HG02938 (cell line): ENCODE measurements around the gene BHLHE40.
A peak's percentile ranks its signal among the peaks of the same experiment; 100 is the strongest.

ENCODE experiments used
- ATAC-seq: cut with Tn5 transposase; IDR thresholded peaks from one replicate; pipeline ENCODE4 v1.9.1; 2021; ENCODE audit warnings: mild to moderate bottlenecking, moderate library complexity; ENCODE audit not compliant: unreplicated experiment

BHLHE40 gene

GRCh38 chr3:4979428-4980228 lies at the start of gene BHLHE40:
Gene BHLHE40, plus strand, starts transcription at chr3:4979437. Its CDS starts 282 bp downstream, at chr3:4979719.
- peak; percentile 1 for ATAC-seq

DNA sequence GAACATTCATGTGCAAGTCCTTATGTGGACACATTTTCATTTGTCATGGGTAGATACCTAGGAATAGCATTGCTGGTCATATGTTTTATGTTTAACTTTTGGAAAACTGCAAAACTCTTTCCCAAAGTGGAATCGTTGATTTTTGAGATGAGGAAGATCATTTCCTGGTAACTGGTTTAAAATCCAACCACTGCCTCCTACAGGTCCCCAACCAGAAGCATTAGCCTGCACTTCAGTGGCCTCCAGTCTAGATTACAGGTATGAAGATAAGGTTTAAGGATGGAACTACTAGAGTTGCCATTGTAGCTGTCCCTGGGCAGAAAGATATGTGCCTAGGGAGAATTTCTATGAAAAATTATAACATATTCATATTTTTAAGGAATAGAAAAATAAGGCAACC lies 48.7 kb upstream of the BHLHE40 start:
- no peak for ATAC-seq

GRCh38 chr3:4934050-4934449 lies 45.2 kb upstream of the BHLHE40 start:
- no peak for ATAC-seq

DNA sequence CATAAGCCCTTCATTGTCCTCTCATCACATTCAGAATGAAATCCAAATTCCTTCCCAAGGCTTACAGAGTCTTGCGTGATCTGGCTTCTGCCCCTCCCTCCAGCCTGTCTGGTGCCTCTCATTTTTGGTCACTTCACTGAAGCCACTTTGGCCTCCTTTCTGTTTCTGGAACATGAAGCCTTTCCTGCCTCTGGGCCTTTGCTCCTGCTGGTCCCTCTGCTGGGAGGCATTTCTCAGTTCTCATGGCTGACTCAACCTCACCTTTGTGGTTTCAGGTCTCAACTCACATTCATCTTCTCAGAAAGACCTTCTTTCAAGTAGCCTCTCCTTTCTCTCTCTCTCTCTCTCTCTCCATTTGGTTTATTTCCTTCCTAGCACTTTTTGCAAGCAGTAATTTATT lies 43.9 kb upstream of the BHLHE40 start:
- ATAC-seq, result peak; percentile 72

- ATAC-seq, result no peak
These were observed 42.1 kb upstream of the BHLHE40 start for GRCh38 chr3:4936982-4937614.

GRCh38 chr3:4938281-4938982 lies 40.8 kb upstream of the BHLHE40 start:
- no peak for ATAC-seq

DNA sequence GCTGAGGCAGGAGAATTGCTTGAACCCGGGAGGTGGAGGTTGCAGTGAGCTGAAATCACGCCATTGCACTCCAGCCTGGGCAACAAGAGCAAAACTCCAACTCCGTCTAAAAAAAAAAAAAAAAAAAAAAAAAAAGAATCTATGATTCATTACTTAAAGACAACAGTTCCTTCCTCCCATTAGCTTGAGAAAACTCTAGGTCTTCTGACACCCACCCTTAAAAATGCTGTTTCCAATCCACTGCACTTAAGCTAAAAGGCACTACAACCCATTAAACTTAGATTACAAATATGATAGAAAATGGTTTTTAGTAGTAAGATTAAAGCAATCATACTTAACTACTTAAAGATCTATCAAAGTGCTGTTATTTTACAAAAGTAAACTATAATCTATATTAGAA lies 40.0 kb upstream of the BHLHE40 start:
- no peak for ATAC-seq

DNA sequence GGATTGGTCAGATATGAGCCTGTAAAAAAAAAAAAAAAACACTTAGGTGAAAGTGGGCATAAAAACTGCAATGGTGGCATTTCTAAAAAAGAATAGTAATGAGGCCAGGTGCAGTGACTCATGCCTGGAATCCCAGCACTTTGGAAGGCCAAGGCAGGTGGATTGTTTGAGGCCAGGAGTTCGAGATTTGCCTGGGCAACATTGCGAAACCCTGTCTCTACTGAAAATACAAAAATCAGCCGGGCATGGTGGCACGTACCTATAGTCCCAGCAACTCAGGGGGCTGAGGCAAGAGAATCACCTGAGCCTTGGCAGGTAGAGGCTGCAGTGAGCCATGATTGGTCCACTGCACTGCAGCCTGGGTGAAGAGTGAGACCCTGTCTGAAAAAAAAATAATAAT lies 38.3 kb upstream of the BHLHE40 start:
- no peak for ATAC-seq

GRCh38 chr3:4943549-4943948 lies 35.7 kb upstream of the BHLHE40 start:
- no peak for ATAC-seq

GRCh38 chr3:4945324-4945723 lies 33.9 kb upstream of the BHLHE40 start:
- no peak for ATAC-seq

GRCh38 chr3:4947028-4947427 lies 32.2 kb upstream of the BHLHE40 start:
- ATAC-seq, result no peak

GRCh38 chr3:4948395-4948794 lies 30.8 kb upstream of the BHLHE40 start:
- ATAC-seq, result no peak

DNA sequence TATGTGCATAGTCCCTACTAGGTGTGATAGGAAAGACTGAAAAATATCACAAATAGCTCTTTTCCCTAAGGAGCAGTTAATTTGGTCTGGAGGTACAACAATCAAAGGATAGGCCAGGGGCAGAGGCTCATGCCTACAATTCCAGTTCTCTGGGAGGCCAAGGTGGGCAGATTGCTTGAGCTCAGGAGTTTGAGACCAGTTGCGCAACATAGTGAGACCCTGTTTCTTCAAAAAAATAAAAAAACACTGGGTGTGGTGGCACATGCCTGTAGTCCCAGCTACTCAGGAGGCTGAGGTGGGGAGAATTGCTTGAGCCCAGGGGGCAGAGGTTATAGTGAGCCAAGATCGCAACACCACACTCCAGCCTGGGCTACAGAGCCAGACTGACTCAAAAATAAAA lies 30.2 kb upstream of the BHLHE40 start:
- ATAC-seq, result no peak

GRCh38 chr3:4949659-4950058 lies 29.6 kb upstream of the BHLHE40 start:
- ATAC-seq, result no peak

DNA sequence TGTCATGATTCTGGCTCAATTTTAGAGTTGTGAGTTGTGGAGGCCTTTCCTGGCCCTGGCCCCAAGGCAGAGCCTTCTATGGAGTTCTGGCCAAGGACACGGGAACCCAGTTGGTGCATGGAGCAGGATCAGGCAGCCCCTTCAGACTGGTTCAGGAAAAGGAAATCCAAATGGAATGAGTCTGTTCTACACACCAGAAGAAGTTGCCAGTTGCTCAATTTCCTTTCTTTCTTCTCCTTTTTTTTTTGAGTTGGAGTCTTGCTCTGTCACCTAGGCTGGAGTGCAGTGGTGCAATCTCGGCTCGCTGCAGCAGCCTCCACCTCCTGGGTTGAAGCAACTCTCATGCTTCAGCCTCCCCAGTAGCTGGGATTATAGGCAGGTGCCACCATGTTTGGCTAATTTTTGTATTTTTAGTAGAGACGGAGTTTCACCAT lies 28.9 kb upstream of the BHLHE40 start:
- no peak for ATAC-seq

DNA sequence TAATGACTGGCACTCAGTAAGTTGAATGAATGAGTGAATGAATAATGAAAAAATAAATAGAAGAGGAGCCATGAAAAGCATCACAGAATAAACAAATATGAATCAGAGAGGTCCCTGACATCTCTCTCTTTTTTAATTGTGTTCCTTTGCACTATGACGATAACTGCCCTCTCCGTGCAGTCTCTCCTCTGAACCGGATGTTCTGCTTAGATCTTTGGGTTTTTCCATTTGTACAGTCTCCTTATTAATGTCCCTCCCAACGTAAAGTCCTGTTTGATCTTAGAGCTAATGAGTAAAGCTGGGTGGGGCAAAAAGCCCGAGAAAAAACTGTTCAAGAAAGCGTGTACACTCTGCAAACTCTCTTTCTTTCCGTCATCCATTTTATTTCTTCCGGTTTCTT lies 28.3 kb upstream of the BHLHE40 start:
- ATAC-seq, result no peak

GRCh38 chr3:4953119-4953518 lies 26.1 kb upstream of the BHLHE40 start:
- no peak for ATAC-seq

GRCh38 chr3:4954256-4955000 lies 24.8 kb upstream of the BHLHE40 start:
- no peak for ATAC-seq

DNA sequence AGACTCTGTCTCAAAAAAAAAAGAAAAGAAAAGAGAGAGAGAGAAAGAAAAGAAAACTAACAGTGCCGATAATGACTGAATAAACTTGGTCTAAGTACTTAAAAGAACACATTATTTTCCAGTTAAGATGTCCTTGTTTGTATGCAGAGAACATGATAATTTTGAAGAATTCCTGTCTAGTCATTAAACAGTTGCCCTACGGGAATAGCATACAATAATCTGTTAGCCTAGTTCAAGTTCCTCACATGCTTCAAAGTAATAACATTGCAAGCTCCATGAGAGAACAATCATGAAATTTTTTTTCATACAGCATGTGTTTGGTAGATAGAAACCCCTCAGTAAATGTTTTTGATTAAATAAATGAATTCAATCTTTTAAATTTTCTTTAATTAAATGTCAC lies 23.1 kb upstream of the BHLHE40 start:
- no peak for ATAC-seq

DNA sequence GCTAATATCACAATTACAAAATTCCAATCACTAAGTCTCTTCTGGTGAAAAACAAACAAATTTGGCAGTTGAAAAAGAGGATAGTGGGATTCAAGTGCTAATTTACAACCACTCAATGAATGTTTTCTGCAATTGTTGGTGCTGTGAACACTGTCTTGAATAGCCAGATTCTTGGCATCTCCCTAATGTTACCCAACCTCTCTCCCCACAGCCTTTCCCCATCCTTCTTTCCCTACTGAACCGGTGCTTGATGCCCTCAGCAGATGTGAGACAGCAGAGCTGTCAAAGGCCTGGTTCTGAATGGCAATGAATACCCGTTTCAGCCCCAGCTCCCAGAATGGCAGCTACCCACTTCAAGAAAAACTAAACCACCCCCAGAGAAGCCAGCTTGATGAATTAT lies 22.5 kb upstream of the BHLHE40 start:
- ATAC-seq, result no peak

GRCh38 chr3:4957978-4958377 lies 21.3 kb upstream of the BHLHE40 start:
- no peak for ATAC-seq
